OCI-LY3 (cell line): ENCODE measurements around the gene GLB1L.
"Not testable (repeated sequence)": the region's sequence is repeated elsewhere in the genome, so short reads cannot be mapped to it uniquely, and the experiment has no call there.

Source experiments
- H2AFZ ChIP-seq: fragments of 200-600, 300-600 bp; shearing (Covaris generic); 2 replicates; pipeline ENCODE4 v1.6.0; 2014; ENCODE audit warnings: antibody characterized with exemption, low read depth, low read length
- H3K27ac ChIP-seq: fragments of 200-600, 300-600 bp; sonication (generic); 2 replicates; pipeline ENCODE4 v1.5.1; 2014; ENCODE audit warnings: mild to moderate bottlenecking, low read length, moderate library complexity, mixed read lengths
- H3K27me3 ChIP-seq: fragments of 200-600, 300-600 bp; sonication (generic); 2 replicates; pipeline ENCODE4 v1.6.1; 2014; ENCODE audit warnings: low read depth, low read length, mixed read lengths
- H3K36me3 ChIP-seq: fragments of 200-600, 300-600 bp; sonication (generic); replicated peaks from 2 replicates; pipeline ENCODE3; 2014; ENCODE audit warnings: low read depth, low read length, mixed read lengths
- H3K4me1 ChIP-seq: fragments of 300-600, 200-600 bp; sonication (generic); 2 replicates; pipeline ENCODE4 v1.6.1; 2014; ENCODE audit warnings: low read length, mixed read lengths
- H3K4me2 ChIP-seq: fragments of 200-600, 300-600 bp; sonication (generic); 2 replicates; pipeline ENCODE4 v1.6.1; 2014; ENCODE audit warnings: low read length, mixed read lengths
- H3K4me3 ChIP-seq: fragments of 300-600, 200-600 bp; sonication (generic); 2 replicates; pipeline ENCODE4 v1.5.1; 2014; ENCODE audit warnings: antibody characterized with exemption, mild to moderate bottlenecking, low read length, moderate library complexity
- H3K79me2 ChIP-seq: fragments of 300-600, 200-600 bp; shearing (Covaris generic); 2 replicates; pipeline ENCODE4 v1.6.1; 2014; ENCODE audit warnings: mild to moderate bottlenecking, low read length, mixed read lengths
- H3K9ac ChIP-seq: fragments of 300-600, 200-600 bp; shearing (Covaris generic); 2 replicates; pipeline ENCODE4 v1.6.0; 2014; ENCODE audit warnings: mild to moderate bottlenecking, low read length, moderate library complexity
- H3K9me3 ChIP-seq: fragments of 200-600, 300-600 bp; shearing (Covaris generic); 2 replicates; pipeline ENCODE4 v1.6.1; 2014; ENCODE audit warnings: low read length, mixed read lengths; ENCODE audit not compliant: insufficient read depth
- H4K20me1 ChIP-seq: fragments of 200-600, 300-600 bp; sonication (generic); 2 replicates; pipeline ENCODE4 v1.6.1; 2016; ENCODE audit warnings: low read length, mixed read lengths; ENCODE audit not compliant: insufficient read depth
- CTCF ChIP-seq: fragments of 200-600, 300-600 bp; sonication (generic); IDR thresholded peaks from 2 replicates; pipeline ENCODE4 v1.5.1; 2014; ENCODE audit warnings: antibody characterized with exemption, low read length, low read depth
- EZH2phosphoT487 ChIP-seq: fragments of 200-600 bp; shearing (Covaris generic); IDR thresholded peaks from 2 replicates; pipeline ENCODE4 v1.6.1; 2018; ENCODE audit warnings: antibody characterized with exemption, mixed run types, low read depth

GLB1L gene

GRCh38 chr2:219268294-219268693 lies 23.1 kb upstream of the GLB1L start:
- H3K9ac ChIP-seq, result no peak overlapping the region
- TF ChIP-seq EZH2phosphoT487 (no peak), CTCF (no peak)
- H3K27me3 ChIP-seq, result no peaks in the 10 kb centered on the region
- no peak overlapping the region for H3K27ac ChIP-seq
- H4K20me1 ChIP-seq, result no peaks in the 10 kb centered on the region
- H3K4me1 ChIP-seq, result no peaks in the 10 kb centered on the region
- H3K9me3 ChIP-seq, result no peaks in the 10 kb centered on the region
- no peak overlapping the region for H2AFZ ChIP-seq
- H3K79me2 ChIP-seq, result no peaks in the 10 kb centered on the region
- H3K36me3 ChIP-seq, result no peaks in the 10 kb centered on the region
- H3K4me3 ChIP-seq, result no peak overlapping the region
- no peak overlapping the region for H3K4me2 ChIP-seq

GRCh38 chr2:219266886-219267285 lies 21.6 kb upstream of the GLB1L start:
- H4K20me1 ChIP-seq, result no peaks in the 10 kb centered on the region
- TF ChIP-seq CTCF (no peak), EZH2phosphoT487 (no peak)
- no peaks in the 10 kb centered on the region for H3K36me3 ChIP-seq
- H3K9me3 ChIP-seq, result no peaks in the 10 kb centered on the region
- H3K27ac ChIP-seq, result no peak overlapping the region
- no peaks in the 10 kb centered on the region for H3K4me1 ChIP-seq
- no peak overlapping the region for H3K9ac ChIP-seq
- H3K27me3 ChIP-seq, result no peaks in the 10 kb centered on the region
- no peak overlapping the region for H2AFZ ChIP-seq
- no peaks in the 10 kb centered on the region for H3K79me2 ChIP-seq
- H3K4me3 ChIP-seq, result no peak overlapping the region
- no peak overlapping the region for H3K4me2 ChIP-seq

DNA sequence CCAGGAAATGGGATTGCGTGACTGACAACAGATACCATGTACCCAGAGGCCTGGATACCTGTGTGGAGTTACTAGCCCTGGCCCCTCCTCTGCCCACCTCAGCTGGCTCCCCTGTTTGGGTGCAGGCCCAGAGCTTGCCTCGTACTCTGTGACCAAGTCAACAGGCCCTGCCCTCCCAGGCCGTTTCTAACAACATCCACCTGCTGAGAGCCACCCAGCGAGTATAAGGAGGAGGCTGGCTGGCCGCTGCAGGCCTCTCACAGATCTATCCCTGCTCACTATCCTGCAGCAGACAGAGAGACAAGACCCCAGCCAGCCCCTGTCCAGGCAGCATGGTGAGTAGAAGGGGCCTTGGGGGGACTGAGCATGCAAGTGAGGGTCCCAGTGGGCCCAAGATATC lies 21.0 kb upstream of the GLB1L start:
- Histone ChIP-seq H3K4me1 (no peaks in the 10 kb centered on the region), H3K9me3 (no peaks in the 10 kb centered on the region), H3K9ac (no peak overlapping the region), H3K4me2 (no peak overlapping the region), H3K4me3 (no peak overlapping the region), H4K20me1 (no peaks in the 10 kb centered on the region), H3K27ac (no peak overlapping the region), H3K36me3 (no peaks in the 10 kb centered on the region), H2AFZ (no peak overlapping the region), H3K79me2 (no peaks in the 10 kb centered on the region), H3K27me3 (no peaks in the 10 kb centered on the region)
- TF ChIP-seq EZH2phosphoT487 (no peak), CTCF (no peak)

DNA sequence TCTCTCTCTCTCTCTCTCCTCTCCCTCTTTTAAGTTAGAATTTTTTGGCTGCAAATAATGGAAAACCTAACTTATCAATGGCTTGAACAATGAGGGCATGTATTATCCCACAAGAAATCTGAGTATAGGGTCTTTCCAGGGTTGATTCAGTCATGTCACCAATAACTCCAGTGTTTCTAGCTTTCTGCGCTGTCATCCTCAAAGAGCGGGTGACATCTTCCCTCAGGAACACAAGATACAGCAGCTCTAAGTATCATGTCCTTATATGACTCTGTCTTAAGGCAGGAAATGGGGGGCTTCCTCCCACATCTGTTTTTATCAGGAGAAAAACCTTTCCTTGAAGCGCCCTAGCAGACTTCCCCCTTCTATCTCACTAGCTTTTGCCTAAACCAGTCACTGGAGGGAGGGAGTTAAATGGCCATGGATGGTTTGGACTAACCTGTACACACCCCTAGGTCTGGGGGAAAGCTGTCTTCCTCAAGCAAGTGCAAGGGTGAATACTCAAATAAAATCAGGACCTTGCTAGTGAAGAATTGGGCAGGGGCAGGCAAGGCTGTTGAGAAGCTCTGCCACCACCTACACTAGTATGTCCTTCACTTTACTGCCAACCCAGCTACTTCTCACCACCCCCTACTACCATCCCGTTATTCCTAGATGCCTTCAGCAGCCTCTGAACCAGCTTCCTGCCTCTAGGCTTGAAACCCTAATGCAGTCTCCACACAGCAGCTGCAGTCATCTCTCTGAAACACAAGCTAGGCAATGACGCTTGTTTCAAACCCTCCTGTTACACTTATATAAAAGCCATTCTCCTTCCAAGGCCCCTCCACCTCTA lies 16.0 kb upstream of the GLB1L start:
- no peak for TF ChIP-seq EZH2phosphoT487
- no peak for TF ChIP-seq CTCF
- H3K36me3 ChIP-seq, result no peaks in the 10 kb centered on the region
- H3K4me1 ChIP-seq, result no peaks in the 10 kb centered on the region
- no peaks in the 10 kb centered on the region for H4K20me1 ChIP-seq
- no peak overlapping the region for H2AFZ ChIP-seq
- H3K79me2 ChIP-seq, result no peaks in the 10 kb centered on the region
- H3K9ac ChIP-seq, result no peak overlapping the region
- no peak overlapping the region for H3K4me2 ChIP-seq
- no peaks in the 10 kb centered on the region for H3K27me3 ChIP-seq
- no peaks in the 10 kb centered on the region for H3K9me3 ChIP-seq
- no peak overlapping the region for H3K27ac ChIP-seq
- no peak overlapping the region for H3K4me3 ChIP-seq

DNA sequence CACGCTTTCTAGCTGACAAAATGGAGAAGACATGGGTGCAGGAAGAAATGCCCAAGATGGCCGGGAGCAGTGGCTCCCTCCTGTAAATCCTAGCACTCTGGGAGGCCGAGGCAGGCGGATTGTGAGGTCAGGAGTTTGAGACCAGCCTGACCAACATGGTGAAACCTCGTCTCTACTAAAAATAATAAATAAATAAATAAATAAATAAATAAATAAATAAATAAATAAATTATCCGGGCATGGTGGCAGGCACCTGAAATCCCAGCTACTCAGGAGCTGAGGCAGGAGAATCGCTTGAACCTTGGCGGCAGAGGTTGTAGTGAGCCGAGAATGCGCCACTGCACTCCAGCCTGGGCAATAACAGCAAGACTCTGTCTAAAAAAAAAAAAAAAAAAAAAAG lies 13.7 kb upstream of the GLB1L start:
- H3K4me2 ChIP-seq, H3K9me3 ChIP-seq, H2AFZ ChIP-seq, H3K27me3 ChIP-seq, H3K9ac ChIP-seq, H3K4me3 ChIP-seq, H3K27ac ChIP-seq, H3K36me3 ChIP-seq, H3K79me2 ChIP-seq, H4K20me1 ChIP-seq, H3K4me1 ChIP-seq: not testable (repeated sequence)
